HS-5 (cell line): ENCODE results near the gene NFATC3.

ENCODE experiments used
- DNase-seq: peaks from one replicate; pipeline ENCODE4 v3.0.0-alpha.2; 2012; ENCODE audit warnings: low read depth

NFATC3 gene

DNA sequence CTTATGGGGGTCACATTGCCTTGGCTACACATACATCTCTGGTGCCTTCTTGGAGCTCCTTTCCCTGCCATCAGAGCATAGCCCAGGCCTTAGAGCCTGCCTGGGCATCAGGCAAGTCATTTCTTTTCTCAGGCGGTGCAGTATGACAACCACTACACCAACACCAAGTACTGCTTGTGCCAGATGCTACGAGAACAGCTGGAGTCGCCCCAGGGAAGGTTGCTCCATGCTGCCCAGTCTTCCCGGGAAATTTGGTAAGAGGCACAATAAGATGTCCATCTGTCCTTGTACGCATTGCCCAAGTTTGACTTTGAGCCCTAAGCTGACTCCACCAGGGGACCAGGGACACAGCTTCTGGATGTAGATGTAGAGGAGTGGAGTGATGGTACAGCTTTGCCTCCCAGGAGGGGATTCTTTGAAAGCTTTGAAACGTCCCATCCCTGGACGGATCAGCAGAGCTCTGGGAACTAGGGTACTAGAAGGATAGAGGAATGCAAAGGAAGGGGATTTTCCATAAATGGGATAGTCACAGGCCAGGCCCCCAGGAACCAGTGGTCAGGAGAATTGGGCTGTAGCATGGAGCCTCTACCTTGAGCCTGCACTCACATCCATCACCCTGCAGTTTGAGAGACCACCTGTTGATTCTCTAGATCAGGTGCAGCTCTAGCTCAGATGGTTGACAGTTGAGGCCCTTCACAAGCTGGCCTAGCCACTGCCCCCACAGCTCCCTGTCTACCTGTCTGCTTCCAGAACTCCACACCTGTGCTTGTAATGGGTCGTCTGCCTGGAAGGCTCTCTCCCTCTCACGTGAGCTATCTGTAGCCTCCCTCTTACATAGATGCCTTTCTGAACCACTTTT is 11.0 kb upstream of the NFATC3 start:
- DNase-seq: no peak

DNA sequence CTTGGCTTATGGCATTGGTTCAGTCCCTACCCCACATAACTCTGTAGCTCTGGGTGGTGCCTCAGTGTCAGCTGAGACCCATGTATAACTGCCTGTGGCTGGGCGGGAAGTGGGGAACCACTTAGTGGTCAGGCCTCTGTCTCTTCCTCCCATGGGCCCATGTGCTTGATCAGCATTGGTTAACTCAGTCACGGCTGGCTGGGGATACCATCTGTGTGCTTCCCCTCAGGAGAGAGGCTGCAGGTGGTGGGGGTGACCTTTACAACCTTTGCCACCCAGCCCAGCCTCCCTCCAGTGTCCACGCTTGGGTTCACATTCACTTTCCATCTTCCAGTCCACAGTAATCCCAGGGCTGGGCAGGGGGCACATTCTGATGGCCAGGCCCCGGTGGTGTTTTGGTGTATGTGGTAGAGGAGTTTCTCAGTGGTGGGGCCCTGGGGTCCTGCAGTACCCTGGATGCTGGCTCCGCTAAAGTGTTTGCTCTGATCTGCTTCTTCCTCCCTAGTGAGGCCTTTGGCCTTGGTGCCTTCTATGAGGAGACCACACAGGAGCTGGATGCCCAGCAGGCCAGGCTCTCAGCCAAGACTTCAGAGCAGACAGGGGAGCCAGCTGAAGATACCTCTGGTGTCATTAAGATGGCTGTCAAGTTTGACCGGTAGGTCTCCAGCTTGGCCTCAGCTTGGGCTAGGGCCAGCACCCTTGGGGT is 10.2 kb upstream of the NFATC3 start:
- DNase-seq: no peak

DNA sequence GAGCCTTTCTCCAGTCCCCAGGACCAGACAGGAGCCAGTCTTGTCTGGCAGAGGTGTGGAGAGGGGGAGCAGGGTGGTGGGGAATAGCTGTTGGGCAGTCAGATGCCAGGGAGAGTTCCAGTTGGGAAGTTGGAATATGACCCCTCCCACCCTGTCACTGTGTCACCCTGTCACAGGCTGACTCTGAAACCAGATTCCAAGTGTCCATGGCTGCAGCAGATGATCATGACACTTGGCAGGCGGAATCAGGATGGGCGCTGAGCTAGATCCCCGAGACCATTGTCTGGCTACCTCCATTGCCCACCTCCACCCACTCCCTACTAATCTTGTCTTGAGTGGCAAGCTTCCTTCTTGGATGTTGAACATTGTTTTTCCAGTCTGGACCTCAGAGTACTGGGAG is 9.2 kb upstream of the NFATC3 start:
- DNase-seq: no peak

DNA sequence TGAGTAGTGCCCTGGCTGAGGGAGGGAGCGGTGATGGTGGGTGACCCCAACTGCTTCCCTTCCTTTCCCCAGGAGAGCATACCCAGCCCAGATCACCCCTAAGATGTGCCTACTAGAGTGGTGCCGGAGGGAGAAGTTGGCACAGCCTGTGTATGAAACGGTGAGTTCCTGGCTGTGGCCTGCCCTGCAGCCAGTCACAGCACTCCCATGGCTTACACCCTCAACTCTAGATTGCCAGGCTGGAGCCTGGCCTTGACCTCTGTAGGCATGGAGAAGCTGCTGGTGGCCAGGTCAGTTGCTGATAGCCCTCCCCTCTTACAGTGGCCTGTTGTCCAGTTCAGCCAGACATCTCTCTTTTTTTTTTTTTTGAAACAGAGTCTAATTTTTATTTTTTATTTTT is 8.6 kb upstream of the NFATC3 start:
- DNase-seq: no peak

DNA sequence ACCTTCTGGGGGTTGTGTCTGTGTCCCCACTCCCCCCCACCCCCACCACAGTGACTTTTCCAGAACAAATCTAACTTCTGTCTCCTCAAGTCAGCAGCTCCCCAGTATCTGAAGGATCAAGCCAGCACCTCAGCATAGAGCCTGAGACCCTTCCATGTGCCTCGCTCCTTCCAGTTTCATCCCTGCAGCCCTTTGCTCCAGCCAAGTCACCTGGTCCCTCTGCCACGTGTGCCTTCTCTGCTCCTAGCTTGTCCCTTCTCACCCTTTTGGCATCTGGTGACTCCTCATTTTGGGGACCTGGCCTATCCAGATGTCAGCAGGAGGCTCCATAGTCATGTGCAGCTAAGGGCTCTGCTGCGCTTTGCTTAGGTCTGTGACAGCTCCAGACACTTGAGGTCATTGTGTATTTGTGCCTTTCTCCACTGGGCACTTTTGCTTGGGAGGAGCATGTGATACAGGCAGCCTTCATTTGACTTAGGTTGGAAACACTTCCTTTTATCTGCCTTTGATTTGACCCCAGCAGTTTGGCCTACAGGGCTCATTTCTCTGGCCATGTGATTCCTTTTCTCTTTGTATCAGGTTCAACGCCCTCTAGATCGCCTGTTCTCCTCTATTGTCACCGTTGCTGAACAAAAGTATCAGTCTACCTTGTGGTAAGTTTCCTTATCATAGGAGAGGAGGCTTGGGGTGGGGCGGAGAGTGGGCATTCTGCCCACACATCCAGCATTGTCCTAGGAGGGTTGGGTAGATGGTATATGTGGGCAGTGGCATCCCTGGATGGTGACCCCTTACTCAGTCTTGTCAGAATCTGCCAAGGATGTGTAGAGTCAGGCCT is 7.1 kb upstream of the NFATC3 start:
- no peak for DNase-seq

DNA sequence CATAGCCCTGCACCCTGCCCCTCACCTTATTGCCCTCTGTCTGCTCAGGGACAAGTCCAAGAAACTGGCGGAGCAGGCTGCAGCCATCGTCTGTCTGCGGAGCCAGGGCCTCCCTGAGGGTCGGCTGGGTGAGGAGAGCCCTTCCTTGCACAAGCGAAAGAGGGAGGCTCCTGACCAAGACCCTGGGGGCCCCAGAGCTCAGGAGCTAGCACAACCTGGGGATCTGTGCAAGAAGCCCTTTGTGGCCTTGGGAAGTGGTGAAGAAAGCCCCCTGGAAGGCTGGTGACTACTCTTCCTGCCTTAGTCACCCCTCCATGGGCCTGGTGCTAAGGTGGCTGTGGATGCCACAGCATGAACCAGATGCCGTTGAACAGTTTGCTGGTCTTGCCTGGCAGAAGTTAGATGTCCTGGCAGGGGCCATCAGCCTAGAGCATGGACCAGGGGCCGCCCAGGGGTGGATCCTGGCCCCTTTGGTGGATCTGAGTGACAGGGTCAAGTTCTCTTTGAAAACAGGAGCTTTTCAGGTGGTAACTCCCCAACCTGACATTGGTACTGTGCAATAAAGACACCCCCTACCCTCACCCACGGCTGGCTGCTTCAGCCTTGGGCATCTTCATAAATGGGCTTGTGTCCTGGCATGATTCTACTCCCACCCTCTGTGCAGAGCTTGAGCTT is 6.3 kb upstream of the NFATC3 start:
- DNase-seq: no peak

DNA sequence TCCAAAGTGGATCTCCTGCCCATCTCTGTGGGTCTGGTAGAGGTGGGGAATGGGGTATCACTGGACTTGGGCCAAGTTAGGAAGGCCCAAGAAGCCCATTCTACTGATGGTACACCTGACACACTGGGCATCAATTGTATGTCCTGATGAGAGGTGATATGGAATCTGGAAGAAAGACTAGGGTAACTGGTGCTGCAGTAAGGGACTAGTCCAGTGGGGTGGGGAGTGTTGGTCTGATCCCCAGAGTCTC is 5.9 kb upstream of the NFATC3 start:
- no peak for DNase-seq

DNA sequence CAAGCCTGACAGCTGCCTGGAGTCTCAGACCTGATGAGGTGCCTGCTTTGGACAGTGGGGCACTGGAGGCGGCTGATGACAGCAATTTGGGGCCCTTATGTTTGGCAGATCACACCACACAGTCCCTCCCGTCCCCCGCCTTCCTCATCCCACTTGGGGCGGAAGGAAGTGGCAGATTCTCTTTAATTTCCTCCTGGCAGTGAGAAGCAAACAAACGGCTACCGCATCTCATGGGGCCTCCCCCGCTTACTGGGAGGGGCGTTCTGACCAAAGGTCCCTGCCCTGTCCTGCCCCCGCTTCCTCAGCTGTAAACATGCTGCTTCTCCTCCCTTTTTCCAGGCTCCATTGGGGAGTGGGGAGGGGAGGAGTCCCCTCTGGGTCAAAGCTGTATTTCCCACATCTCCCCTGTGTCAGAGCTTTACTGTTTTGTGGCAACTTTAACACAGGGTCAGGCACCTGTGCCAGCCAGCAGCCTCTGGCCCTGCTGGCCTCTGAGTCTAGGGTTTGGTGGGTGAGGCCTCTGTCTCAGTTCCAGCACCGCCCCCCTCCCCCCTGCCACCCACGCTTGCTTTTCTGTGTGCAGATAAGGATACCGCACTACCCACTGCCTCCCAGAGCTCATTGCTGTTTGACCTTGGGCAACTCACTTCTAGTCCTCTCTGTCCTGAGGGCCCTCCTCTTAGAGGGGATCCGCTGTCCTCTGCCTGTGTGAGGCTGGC is 5.4 kb upstream of the NFATC3 start:
- no peak for DNase-seq

DNA sequence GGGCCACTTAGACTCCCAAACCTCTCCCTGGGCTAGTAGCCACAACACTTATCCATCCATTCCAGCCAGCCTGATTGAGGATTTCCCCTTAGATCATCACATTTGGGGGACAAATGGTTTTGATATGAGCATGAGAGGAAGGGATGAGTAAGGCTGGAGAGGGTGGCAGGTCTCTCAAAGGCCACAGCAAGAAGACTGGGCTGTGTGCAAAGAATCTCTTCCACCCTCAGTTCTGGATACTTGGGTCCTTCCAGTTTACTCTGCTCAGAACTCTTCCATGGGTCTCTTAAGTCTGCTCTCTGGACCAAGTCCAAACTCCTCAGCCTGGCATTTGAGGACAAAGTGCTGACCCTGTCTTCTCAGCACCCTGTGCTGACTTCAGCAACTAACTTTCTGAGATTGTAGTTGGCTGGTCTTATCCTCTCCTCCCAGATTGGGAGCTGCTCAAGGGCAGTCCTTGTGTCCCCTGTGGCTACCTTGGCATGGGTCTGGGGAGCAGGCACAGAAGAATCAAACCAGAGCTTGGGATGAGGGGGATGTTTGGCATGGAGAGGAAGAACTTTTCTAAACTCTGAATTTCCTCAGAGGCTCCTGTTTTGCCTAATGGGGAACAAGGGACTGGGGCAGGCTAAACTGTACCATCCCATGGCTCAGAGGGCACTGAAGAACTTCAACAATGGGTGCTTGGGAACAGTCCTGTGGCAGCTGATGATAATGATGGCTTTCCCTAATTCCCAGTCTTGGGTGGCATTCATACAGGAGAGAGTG is 3.1 kb upstream of the NFATC3 start:
- no peak for DNase-seq

DNA sequence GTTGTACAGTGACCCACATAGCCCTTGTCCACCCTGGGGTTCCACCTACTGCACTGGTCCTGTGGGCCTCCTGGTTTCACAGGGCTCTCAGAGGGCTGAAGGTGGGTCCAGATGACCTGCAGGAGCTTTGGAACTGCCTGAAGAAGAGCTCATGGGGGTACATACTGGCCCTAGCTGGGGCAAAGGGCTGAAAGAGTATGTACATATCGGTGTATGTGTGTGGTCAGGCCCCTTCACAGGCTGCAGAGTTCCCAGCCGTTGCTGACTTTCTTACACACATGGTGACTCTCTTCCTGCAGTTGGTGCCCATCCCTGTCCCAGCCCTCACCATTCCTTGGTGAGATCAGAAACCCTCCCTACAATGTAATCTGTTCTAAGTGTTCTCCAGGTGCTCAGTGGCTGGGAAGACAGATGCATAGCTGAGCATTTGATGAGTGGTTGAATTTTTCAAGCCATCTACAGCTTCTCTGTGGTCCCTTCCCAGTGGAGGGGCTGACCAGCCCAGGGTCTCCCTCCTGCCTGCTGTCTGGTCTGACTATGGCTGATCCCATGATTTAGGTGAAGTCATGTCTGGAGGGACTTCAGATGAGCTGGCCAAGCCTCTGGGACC is 2.4 kb upstream of the NFATC3 start:
- DNase-seq: no peak

DNA sequence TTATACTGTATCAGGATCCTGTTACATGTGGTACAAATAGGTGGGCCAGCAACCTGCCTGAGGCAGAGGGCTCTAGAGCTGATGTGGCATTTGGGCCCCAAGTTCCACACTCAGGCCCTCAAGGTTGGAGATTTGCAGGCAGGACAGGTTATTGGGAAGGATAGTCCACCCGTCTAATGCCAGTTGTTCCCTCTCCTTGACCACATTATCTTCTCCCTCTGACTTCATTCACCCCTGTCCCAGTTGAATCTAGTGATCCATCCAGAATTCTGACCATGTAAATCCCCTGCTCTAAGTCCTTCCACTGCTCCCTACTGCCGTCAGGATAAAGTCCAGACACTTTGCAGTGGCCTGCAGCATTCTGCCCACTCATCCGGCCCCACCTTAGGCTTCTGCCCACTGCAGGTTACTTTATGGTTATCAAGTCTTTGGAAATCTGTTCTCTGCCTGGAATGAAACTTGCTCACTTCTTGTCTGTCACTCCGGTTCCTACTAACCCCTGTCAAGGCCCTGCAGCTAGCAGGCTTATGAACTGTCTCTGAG is 1.9 kb upstream of the NFATC3 start:
- DNase-seq: no peak

DNA sequence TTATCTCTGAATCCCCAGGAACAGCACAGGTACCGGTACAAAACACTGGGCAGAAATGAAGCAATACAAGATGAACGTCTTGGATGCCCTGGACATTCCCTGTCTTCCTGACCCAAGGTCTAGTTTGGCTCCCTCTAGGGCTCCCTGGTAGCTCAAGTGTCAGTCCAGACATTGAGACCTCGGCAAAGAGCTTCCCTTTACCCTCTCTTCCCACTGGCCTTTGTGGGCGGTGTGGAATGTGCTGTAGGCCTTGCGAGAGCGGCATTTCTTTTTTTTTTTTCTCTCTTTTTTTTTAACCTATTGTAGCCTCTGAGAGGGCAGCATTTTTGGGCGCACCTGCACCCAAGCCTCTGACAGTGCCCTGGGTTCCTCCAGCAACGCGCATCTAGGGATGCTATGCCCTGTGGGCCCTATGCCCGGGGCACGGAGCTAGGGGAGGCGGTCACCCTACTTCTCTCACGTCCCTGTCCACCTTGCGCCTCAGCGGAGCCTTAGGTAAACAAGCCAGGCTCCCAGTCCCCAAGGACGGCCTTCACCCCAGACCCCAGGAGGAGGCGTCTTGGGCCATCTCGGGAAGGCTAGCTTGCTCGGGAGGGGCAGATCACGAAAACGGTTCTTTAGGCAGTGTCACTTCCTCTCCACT is 1.2 kb upstream of the NFATC3 start:
- DNase-seq: no peak

DNA sequence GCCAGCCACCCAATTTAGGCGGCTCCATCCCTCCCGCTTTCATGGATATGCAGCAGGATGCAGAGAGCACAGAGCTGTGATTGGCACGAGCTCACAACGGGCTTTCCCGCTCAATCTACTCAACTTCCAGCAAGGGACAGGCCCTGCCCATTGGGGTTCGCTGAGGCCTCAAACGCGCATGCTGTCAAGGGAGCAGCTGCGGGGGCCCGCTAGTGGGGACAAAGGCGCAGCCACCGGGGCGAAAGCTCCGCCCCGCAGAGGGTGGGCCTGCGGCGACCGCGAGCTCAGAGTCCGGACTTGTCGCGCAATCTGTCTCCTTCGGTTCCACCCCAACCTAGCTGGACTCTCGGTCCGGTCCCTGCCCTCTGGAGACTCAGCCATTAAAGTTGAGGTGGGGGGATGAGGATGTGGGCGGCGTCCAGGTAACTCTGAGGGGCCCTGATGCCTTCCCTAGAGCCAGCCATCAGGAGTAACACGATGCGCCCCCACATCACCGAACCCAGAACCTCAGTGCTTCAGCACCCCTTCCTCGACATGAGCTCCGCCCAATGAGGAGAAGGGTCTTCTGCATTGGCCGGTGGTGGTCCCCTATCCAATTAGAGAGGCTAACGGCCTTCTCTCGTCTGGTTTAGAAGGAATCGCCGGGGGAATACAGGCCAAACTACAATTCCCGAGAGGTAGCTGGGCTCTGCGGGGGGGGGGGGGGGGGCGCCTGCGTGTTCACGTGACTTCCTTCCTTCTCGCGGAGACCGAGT is 489 bp upstream of the NFATC3 start:
- peak; percentile 70 for DNase-seq

DNA sequence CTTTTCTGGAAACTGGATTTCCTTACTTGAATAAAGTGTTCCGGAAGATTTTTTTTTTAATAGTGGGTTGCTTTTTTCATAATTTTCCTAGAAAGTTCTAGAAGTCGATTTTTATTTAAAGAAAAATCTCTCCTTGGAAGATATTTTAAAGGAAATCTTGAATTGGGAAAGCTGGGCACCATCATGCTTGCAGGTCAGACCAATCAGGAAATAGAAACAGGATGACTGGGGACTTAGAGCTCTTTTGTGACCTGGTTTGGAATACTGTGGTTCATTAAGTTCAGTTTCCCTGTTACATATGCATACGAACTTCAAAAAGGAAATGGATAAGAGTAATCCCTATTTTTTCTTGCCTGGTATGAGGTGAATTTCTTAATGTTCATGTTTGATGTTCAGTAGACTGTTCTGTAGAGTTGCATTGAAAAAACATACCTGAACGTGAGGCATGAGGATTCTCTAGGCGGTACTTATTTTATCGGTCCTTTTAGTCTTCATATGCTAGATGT is 1.2 kb downstream of the NFATC3 start:
- DNase-seq: peak; percentile 22

DNA sequence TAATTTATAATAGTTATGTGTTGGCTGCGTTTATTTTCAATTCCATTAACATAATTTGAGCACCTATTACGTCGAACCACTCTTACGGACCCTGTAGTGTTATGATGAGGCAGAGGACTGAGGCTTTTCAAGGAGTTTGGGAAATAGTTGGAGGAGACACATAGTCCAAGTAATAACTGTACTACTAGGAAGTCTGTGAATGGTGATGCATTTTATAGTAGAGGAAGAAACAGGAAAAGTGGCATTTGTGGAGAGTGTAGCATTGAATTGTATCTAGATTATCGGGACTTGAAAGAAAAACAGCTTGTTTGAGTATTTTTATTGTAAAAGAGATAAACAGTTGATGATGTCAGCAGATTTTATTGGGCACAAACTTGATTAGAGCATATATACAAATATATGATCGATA is 1.7 kb downstream of the NFATC3 start:
- DNase-seq: no peak

DNA sequence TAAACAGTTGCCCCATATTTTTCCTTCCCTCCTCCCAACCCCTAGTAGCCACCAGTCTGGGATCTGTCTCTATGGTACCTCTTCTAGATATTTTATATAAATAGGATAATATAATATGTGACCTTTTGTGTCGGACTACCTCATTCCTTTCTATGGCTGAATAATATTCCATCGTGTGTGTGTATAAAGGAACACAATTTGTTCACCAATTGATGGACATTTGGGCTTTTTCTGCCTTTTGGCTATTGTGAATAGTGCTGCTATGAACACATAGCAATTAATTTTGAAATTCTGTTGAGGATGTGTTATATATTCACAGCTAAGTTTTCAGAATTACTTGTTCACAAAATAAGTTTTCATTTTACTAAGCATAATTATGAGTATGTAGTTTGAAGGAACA is 2.5 kb downstream of the NFATC3 start:
- DNase-seq: no peak

DNA sequence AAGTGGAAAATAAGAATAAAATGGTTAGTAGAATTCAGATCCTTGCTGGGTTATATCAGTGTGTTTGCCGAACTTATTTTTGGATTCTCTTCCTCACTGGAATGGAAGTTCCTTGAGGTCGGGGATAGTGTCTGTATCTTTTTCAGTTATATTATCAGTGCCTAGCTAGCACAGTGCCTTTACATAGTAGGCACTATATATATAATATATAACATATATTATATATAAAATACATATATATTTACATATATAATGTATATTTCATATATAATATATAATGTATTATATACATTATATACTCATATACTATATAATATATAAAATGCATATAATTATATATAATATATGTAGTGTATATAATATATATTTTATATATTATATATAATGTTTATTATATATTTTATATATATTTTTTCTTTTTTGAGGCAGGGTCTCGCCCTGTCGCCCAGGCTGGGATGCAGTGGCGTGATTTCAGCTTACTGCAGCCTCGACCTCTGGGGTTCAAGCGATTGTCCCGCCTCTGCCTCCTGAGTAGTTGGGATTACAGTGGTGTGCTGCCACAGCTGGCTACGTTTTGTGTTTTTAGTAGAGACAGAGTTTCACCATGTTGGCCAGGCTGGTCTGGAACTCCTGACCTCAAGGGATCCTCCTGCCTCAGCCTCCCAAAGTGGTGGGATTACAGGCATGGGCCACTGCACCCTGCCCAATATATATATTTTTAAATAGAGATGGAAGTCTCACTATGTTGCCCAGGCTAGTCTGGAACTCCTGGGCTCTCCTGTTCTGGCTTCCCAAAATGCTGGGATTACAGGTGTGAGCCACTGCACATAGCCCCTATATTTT is 3.2 kb downstream of the NFATC3 start:
- DNase-seq: no peak

DNA sequence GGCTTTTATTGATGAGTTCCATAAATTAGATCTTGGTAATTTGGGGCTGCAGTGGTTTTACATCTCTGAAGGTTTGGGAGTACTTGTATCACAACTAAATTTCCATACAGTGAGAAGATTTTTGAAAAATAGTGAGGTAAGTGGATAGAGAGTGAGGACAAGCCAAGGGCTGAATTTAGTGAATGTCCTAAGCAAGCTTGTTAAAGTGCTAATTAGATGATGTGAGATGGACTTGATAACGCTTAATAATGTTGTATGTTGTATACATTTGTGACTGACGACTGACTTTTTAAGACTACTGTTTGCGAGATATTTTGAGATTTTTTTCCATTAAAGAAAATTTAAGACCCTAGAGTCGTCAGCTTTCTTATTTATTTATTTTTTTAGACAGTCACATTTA is 3.9 kb downstream of the NFATC3 start:
- no peak for DNase-seq
